ENCODE results near the gene FRY. TPM values are rescaled to one million over a fixed set of nuclear protein-coding genes. Genes with fewer than 3 reads are reported as not detected.
A peak's percentile ranks its signal among the peaks of the same experiment; 100 is the strongest.

Gene FRY
- total RNA-seq, 2 donors from 2014 or later, result 7.0 to 10.8 TPM

GRCh38 chr13:32024750-32025149 is 6.8 kb upstream of the FRY start:
- Mint-ChIP-seq H3K4me1 (no peaks in the 10 kb centered on the region), H3K9me3 (no peaks in the 10 kb centered on the region), H3K4me3 (no peak overlapping the region), H3K27ac (no peak overlapping the region), H3K36me3 (ENCODE audit: low read depth) (no peaks in the 10 kb centered on the region), H3K27me3 (no peaks in the 10 kb centered on the region)
- no peak for ATAC-seq (replicated peaks)

- Mint-ChIP-seq H3K36me3 (ENCODE audit: low read depth) (no peaks in the 10 kb centered on the region), H3K27me3 (no peaks in the 10 kb centered on the region), H3K4me3 (no peak overlapping the region), H3K27ac (no peak overlapping the region), H3K4me1 (peaks cover 3% of the 10 kb centered on the region), H3K9me3 (no peaks in the 10 kb centered on the region)
- ATAC-seq (replicated peaks), result no peak
Observed at GRCh38 chr13:32025730-32026129, 5.8 kb upstream of the FRY start.

GRCh38 chr13:32026623-32027022 is 5.0 kb upstream of the FRY start:
- Mint-ChIP-seq H3K9me3 (no peaks in the 10 kb centered on the region), H3K36me3 (ENCODE audit: low read depth) (no peaks in the 10 kb centered on the region), H3K27me3 (no peaks in the 10 kb centered on the region), H3K27ac (no peak overlapping the region), H3K4me3 (no peak overlapping the region), H3K4me1 (peaks cover 6% of the 10 kb centered on the region)
- no peak for ATAC-seq (replicated peaks)

GRCh38 chr13:32028711-32029110 is 2.9 kb upstream of the FRY start:
- no peaks in the 10 kb centered on the region for H3K27me3 Mint-ChIP-seq
- H3K27ac Mint-ChIP-seq, result no peak overlapping the region
- peaks cover 12% of the 10 kb centered on the region for H3K4me1 Mint-ChIP-seq
- no peaks in the 10 kb centered on the region for H3K9me3 Mint-ChIP-seq
- no peak for ATAC-seq (replicated peaks)
- no peaks in the 10 kb centered on the region for H3K36me3 Mint-ChIP-seq (ENCODE audit: low read depth)
- H3K4me3 Mint-ChIP-seq, result no peak overlapping the region

GRCh38 chr13:32029684-32030083 is 1.9 kb upstream of the FRY start:
- H3K36me3 Mint-ChIP-seq (ENCODE audit: low read depth), result no peaks in the 10 kb centered on the region
- H3K27ac Mint-ChIP-seq, result no peak overlapping the region
- H3K27me3 Mint-ChIP-seq, result no peaks in the 10 kb centered on the region
- ATAC-seq (replicated peaks), result no peak
- no peaks in the 10 kb centered on the region for H3K9me3 Mint-ChIP-seq
- peaks cover 18% of the 10 kb centered on the region for H3K4me1 Mint-ChIP-seq
- H3K4me3 Mint-ChIP-seq, result no peak overlapping the region

GRCh38 chr13:32031815-32032370 is 319 bp downstream of the FRY start:
- ATAC-seq (replicated peaks), result no peak
- Mint-ChIP-seq H3K27me3 (no peaks in the 10 kb centered on the region), H3K36me3 (ENCODE audit: low read depth) (no peaks in the 10 kb centered on the region), H3K4me3 (peak overlapping the region; percentile 87), H3K9me3 (no peaks in the 10 kb centered on the region), H3K27ac (peak overlapping the region; percentile 87), H3K4me1 (peaks cover 33% of the 10 kb centered on the region)

DNA sequence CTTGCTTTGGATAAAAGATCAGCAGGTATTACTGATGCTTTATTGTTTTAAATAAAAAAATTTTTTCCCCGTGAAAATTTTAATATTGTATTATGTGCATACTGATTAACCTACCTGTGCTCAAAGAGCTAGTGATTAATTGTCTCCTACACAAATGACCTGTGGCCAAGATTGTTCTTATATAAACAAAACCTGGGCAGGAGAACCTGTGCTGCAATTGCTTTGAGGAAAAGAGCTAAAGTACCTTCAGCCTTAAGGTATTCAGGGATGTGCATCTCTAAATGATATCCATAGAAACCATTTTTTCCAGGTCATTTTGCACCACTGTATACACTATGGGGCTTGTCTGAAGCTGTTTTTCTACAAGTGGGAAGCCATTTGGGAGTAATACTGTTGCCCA is 1.2 kb downstream of the FRY start:
- no peak for ATAC-seq (replicated peaks)
- H3K4me3 Mint-ChIP-seq, result peak overlapping the region; percentile 87
- no peaks in the 10 kb centered on the region for H3K27me3 Mint-ChIP-seq
- H3K27ac Mint-ChIP-seq, result no peak overlapping the region
- no peaks in the 10 kb centered on the region for H3K36me3 Mint-ChIP-seq (ENCODE audit: low read depth)
- H3K4me1 Mint-ChIP-seq, result peaks cover 40% of the 10 kb centered on the region
- no peaks in the 10 kb centered on the region for H3K9me3 Mint-ChIP-seq

GRCh38 chr13:32033744-32034143 is 2.2 kb downstream of the FRY start:
- no peak for ATAC-seq (replicated peaks)
- no peaks in the 10 kb centered on the region for H3K36me3 Mint-ChIP-seq (ENCODE audit: low read depth)
- H3K4me3 Mint-ChIP-seq, result peak overlapping the region; percentile 87
- no peak overlapping the region for H3K27ac Mint-ChIP-seq
- H3K27me3 Mint-ChIP-seq, result no peaks in the 10 kb centered on the region
- H3K4me1 Mint-ChIP-seq, result peaks cover 48% of the 10 kb centered on the region
- H3K9me3 Mint-ChIP-seq, result no peaks in the 10 kb centered on the region

- Mint-ChIP-seq H3K9me3 (no peaks in the 10 kb centered on the region), H3K36me3 (ENCODE audit: low read depth) (no peaks in the 10 kb centered on the region), H3K27me3 (no peaks in the 10 kb centered on the region), H3K4me3 (peak overlapping the region; percentile 75), H3K27ac (peak overlapping the region; percentile 82), H3K4me1 (peaks cover 48% of the 10 kb centered on the region)
- ATAC-seq (replicated peaks), result no peak
Observed at GRCh38 chr13:32035716-32036115, 4.1 kb downstream of the FRY start.

GRCh38 chr13:32036126-32036695 is 4.6 kb downstream of the FRY start:
- Mint-ChIP-seq H3K27me3 (no peaks in the 10 kb centered on the region), H3K36me3 (ENCODE audit: low read depth) (no peaks in the 10 kb centered on the region), H3K4me3 (peak overlapping the region; percentile 75), H3K9me3 (no peaks in the 10 kb centered on the region), H3K4me1 (peaks cover 45% of the 10 kb centered on the region), H3K27ac (peak overlapping the region; percentile 82)
- no peak for ATAC-seq (replicated peaks)

- H3K36me3 Mint-ChIP-seq (ENCODE audit: low read depth), result no peaks in the 10 kb centered on the region
- peak overlapping the region; percentile 75 for H3K4me3 Mint-ChIP-seq
- H3K27ac Mint-ChIP-seq, result peak overlapping the region; percentile 82
Observed at GRCh38 chr13:32036757-32037156, 5.2 kb downstream of the FRY start.

GRCh38 chr13:32037471-32037870 is 5.9 kb downstream of the FRY start:
- Mint-ChIP-seq H3K9me3 (no peaks in the 10 kb centered on the region), H3K4me1 (peaks cover 45% of the 10 kb centered on the region), H3K4me3 (peak overlapping the region; percentile 75), H3K27ac (peak overlapping the region; percentile 82), H3K36me3 (ENCODE audit: low read depth) (no peaks in the 10 kb centered on the region), H3K27me3 (no peaks in the 10 kb centered on the region)
- ATAC-seq (replicated peaks), result no peak

More at GRCh38 chr13:32036757-32037156, 5.2 kb downstream of the FRY start:
- H3K27me3 Mint-ChIP-seq, result no peaks in the 10 kb centered on the region
- H3K9me3 Mint-ChIP-seq, result no peaks in the 10 kb centered on the region
- peaks cover 45% of the 10 kb centered on the region for H3K4me1 Mint-ChIP-seq
- ATAC-seq (replicated peaks), result no peak

DNA sequence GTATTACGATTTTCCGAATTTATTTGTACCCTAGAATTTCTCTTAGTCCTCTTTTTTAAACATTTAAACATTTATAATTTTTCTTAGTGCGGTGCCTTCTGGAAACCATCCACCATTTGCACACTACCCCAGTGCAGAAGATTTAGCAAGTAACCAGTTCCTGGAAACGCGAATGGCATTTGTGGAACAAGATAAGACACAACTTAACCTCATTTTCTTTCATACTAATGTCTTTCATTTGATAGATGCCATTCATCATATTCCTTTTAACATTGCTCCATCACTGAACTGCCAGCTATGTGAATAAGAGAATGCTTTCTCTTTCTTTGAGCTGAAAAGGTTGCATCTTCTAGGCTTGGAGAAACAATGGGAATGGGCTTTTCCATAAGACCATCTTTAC is 6.8 kb downstream of the FRY start:
- Mint-ChIP-seq H3K4me3 (peak overlapping the region; percentile 75), H3K9me3 (peaks cover 4% of the 10 kb centered on the region), H3K27me3 (no peaks in the 10 kb centered on the region), H3K4me1 (peaks cover 49% of the 10 kb centered on the region), H3K27ac (peak overlapping the region; percentile 16), H3K36me3 (ENCODE audit: low read depth) (no peaks in the 10 kb centered on the region)
- ATAC-seq (replicated peaks), result no peak

GRCh38 chr13:32039056-32039455 is 7.5 kb downstream of the FRY start:
- no peak for ATAC-seq (replicated peaks)
- Mint-ChIP-seq H3K27me3 (no peaks in the 10 kb centered on the region), H3K4me1 (peaks cover 43% of the 10 kb centered on the region), H3K9me3 (peaks cover 4% of the 10 kb centered on the region), H3K27ac (peak overlapping the region; percentile 16), H3K4me3 (peak overlapping the region; percentile 75), H3K36me3 (ENCODE audit: low read depth) (no peaks in the 10 kb centered on the region)

DNA sequence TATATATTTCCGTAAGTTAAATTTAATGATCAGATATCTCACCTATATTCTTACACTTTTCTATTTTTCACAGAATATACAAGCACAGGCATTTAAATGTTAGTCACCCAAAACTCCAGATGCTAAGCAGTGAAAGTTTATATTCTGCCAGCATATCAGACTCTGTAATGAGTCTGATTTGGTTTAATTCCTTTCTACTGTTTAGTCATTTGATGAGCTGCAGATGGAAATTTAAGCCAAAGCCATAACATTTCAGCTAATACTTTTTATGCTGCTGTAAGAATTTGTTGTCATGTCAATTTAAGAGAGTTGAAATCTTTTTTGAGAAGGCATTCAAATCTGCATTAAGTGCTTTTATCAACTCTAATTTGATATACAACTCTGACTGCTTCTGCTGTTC is 8.0 kb downstream of the FRY start:
- no peak overlapping the region for H3K27ac Mint-ChIP-seq
- no peaks in the 10 kb centered on the region for H3K36me3 Mint-ChIP-seq (ENCODE audit: low read depth)
- peaks cover 4% of the 10 kb centered on the region for H3K9me3 Mint-ChIP-seq
- peak overlapping the region; percentile 75 for H3K4me3 Mint-ChIP-seq
- ATAC-seq (replicated peaks), result no peak
- no peaks in the 10 kb centered on the region for H3K27me3 Mint-ChIP-seq
- H3K4me1 Mint-ChIP-seq, result peaks cover 42% of the 10 kb centered on the region

Data from activated T-helper 17 cell treated with anti-CD3 and anti-CD28 coated beads, Interleukin-2, amount 50 U/mL, for 72 hours (primary cell).